GM18507 (cell line): ENCODE results near the gene MBNL1.

Source experiments
- DNase-seq: peaks from one replicate; pipeline ENCODE4 v3.0.0; 2011; ENCODE audit warnings: low read depth; ENCODE audit not compliant: insufficient read length; ENCODE audit errors: extremely low spot score
- FAIRE-seq: peaks from 2 replicates; lab custom pipeline; 2011; peaks lifted over from hg19 to GRCh38; lab: Jason Lieb, UNC

The MBNL1 gene

DNA sequence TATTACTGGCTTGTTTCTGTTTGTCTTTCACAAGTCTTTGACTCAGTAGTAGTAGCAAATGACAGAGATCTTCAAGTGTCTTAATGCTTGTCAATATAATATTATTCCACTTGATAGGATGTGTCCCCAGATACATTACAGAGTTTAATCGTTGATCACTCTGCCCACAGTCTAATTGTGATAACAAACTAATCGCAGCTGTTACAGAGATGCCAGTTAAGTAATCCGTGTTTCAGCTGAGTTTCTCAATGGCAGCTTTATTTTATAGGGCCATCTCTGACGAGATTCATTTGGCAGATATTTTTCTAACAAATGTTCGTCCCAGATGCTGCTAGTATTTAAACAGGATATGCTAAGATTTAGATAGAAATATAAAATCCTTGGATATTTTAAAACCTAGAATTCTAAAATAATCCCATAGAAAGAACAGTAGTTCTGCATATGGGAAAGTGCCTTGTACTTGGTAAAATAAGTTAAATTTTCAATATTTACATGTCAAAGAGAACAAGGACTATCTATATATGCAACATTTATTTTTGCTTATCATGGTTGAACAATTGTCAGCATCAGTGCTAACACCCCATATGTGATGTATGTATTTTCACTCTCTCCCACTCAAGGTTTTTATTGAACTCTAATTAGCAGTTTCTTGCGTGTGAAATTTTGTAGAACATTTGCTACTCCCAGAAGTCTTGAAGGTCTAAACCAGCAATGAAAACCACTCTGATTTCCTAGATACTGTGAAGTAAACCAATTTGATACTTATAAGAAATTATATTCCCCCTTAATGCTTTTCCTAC lies 185.5 kb downstream of the MBNL1 start:
- no peak for FAIRE-seq
- DNase-seq: no peak

DNA sequence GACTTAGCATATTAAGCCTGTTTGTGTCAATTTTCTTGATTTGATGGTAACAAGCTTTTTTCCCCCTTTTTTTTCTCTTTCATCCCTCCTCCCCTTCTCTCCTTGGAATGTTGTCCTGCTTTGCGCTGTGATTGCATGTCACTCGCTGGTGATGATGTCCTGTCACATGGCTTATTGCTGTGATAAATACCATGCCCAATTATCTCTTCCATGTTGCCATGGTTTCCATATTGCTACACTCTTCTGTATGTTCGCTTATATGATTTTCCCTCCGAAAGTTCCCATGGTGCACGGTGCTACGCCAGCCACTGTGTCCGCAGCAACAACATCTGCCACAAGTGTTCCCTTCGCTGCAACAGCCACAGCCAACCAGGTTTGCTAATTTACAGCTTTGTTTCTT lies 187.3 kb downstream of the MBNL1 start:
- DNase-seq (no peak), FAIRE-seq (no peak)

DNA sequence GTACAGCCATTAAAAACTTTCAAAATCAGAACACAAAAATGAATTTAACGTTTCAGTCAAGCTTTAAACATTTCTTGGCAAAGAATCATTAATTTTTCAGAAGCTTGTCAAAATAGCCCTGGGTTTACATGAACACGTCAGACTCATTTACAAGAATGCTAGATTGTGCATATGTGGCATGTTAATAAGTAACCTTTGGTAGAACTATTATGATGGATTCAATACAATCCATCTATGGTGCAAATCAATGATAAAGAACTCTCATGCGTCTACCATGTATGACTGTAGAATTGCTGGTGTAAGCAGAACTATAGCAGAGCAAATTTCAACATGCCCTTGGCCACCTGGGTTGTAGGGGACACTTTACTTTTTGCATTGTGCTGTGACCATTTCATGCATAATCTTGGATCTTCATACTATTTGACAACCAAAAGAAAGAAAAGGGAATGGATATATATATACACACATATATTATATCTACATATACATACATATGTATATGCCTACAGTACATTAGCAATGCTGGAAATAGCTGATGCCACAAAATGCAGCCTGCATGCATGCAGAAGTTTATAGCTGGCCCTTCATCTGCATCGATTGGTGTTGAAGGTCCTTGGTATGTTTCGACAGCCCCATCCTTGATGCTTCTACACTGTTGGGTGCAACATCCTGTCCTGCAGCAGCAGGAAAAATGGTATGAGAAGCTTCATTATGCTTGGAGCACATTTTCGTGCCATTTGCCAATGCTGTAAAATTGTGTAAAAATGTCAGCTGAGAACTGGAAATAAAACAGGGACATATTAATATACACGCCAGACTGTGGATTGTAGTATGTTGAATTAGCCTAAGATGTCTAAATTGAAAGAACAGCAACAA lies 189.0 kb downstream of the MBNL1 start:
- FAIRE-seq (no peak), DNase-seq (no peak)

DNA sequence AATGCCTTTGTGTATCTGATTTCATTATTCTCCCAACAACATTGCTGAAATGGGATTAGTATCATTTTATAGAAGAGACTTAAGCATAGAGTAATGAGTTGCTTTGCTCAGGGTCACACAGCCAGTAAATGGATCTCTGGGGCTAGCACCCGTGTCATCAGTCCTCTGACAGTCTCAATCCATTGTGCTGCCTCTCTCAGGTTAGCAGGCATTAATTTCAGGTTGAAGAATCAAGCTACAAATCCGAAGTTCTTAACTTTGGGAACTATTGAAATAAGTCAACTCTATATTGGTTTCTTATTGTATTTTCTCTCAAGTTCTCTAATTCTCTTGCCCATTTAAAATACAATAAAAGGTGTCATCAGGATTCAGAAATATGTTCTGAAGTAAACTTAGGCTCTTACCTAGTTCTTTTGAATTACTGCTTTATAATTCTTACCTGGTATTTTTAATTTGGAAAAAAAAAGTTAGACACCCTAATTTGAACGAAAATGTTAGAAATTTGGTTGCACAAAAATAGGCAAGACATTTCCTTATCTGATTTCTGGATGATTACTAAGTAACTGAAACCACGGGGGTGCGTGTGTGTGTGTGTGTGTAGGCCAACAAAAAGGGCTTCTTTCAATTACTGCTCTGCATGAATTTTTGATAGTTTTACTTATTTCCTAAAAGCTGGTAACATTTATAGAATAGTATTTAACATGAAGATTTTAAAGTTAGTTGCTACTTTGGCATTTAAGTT lies 189.8 kb downstream of the MBNL1 start:
- DNase-seq: no peak
- no peak for FAIRE-seq

DNA sequence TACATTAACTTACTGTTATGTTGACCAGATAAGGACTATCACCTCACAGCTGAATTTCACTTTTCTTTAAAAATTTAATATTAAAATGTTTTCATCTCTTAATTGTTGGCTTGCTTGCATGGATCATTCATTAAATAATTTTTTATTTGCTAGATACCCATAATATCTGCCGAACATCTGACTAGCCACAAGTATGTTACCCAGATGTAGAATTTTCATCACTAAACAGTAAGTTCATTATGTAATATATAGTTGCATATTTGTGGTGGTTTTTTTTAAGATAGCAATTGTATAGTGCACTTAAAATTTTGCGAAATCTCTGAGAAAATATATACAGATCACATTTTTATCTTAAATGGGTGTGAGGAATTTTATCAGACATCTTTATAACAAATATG lies 190.4 kb downstream of the MBNL1 start:
- FAIRE-seq (no peak), DNase-seq (no peak)

DNA sequence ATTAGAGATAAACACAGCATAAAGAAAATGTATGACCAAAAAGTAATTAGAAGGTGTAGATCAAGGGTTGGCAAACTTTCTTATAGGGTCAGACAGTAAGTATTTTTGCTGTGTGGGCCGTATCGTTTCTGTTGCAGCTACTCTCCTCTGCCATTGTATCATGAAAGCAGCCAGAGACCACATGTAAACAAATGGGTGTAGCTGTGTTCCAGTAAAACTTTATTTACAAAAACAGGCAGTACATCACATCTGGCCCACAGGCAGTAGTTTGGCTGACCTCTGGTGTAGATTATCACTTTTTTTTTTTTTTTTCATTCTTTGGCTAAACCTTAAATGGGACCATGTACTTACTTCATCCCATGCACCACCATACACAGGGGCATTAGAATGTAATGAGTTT lies 190.8 kb downstream of the MBNL1 start:
- no peak for FAIRE-seq
- DNase-seq: no peak

DNA sequence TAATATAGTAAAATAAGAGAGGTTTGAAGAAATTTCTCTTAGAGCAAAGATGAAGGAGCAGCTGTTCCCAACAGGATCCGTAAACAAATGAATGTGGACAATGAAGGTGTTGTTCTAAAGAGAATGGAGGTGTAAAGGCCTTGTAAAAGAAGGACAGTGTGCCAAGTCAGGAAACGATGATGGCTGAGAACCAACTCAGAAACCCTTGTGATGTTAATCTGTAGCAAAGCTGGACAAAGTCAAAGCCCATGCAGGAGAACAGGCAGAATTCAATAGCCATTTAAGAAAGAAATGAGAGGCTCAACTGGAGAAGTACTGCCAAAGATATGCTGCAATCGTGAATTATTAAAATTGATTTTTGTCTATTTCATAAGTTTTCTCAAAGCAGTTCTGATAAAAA lies 192.2 kb downstream of the MBNL1 start:
- peak; percentile 5 for FAIRE-seq
- DNase-seq: no peak

DNA sequence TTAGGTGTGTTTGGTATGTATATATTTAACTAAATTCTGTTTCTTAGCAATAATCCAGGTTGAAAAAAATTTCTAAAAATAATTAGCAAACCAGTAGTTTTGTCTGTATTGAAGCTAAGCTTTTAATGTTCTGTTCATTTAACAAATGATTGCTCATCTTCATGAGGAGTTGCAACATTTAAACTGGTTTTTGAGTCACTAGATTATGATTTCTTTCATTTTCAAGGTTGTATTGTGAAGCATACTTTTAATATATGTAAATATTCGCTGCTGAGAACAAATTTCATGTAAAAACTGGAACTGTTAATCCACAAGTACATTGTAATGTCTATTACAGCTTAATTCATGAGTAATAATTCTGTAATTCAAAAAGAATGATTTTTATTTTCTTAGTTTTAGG lies 192.7 kb downstream of the MBNL1 start:
- FAIRE-seq: no peak
- no peak for DNase-seq

DNA sequence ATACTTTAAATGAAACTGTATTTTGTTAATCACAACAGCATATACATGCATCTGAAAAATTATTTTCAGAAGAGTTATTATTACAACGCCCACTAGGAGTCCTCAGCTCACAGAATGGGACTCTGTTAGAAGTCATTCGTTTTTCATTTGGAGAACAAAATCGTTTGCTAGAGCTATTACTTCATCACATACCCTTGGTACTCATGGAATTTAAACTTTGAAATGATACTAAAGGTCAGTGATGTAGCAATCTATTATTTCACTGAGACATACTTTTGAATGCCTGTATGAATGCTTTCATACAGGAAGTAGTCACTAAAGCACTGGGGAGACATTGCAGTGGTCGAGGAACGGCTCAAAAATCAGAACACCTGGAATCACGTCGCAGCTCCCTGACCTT lies 198.1 kb downstream of the MBNL1 start:
- DNase-seq: no peak
- FAIRE-seq: peak; percentile 56

DNA sequence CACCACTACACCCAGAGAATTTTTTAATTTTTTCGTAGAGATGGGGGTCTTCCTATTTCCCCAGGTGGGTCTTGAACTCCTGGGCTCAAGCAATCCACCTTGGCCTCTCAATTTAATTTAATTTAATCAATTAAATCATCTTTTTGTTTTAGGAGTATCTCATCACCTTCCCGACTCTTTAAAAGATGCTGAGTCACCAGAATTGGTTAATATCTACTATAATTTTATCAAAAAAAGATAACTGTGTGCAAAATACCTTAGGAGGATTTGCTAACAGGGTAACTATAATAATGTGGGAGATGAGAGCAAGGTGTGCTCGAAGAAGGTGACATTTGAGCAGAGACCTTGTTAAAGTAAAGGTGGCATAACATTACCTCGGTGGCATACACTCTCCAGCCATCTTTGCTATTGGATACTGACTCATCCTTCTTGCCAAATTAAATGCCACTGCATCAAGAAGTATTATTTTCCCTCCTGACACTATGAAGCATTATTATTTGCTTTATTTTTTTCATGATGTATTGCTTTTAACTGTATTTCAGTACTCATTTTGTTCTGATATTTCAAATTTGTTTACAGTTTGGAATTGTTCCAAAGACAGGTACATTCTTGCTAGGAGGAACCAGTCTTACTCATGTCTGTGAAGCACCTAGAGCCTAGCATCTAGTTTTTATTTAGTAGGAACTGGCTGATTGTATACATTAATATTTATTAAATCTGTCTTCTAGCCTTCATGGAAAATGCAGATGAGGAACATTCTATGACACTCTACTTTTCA lies 200.7 kb downstream of the MBNL1 start:
- DNase-seq (no peak), FAIRE-seq (no peak)

DNA sequence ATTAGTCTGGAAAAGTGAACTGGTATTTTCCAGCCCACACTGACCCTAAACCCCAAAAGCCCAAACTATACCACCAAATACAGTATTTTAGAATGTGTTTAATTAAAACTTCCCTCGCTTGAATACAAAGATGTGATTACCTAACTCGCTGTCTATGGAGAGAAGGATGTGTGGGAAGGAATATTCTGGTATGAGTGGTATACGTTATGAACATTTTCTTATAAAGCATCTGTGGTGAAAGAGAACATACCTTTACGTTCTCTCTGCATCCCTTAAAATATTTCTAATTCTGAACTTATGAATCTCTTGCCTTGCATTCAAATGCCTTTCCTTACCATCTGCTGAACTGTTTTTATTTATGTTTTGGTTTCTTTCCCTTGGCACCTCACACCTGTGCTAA lies 201.4 kb downstream of the MBNL1 start:
- DNase-seq (no peak), FAIRE-seq (no peak)

DNA sequence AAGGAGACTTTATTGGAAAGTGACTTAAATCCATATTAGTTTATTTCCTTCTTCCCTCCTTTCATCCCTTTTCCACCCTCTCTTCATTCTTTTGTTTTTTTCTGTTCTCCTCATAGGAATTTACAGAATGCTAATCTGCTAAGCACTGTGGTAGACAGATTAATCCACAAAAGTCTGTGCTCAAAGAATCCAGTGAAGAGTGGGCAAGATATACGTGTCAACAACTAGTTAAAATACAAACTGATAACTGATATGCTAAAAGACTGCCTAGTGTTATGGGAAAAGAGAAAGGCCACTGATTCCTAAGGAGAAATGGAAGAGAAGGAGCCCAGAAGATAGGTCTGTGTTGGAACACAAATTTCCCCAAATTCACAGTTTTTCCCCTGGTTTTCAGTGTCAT lies 202.2 kb downstream of the MBNL1 start:
- FAIRE-seq (no peak), DNase-seq (no peak)

DNA sequence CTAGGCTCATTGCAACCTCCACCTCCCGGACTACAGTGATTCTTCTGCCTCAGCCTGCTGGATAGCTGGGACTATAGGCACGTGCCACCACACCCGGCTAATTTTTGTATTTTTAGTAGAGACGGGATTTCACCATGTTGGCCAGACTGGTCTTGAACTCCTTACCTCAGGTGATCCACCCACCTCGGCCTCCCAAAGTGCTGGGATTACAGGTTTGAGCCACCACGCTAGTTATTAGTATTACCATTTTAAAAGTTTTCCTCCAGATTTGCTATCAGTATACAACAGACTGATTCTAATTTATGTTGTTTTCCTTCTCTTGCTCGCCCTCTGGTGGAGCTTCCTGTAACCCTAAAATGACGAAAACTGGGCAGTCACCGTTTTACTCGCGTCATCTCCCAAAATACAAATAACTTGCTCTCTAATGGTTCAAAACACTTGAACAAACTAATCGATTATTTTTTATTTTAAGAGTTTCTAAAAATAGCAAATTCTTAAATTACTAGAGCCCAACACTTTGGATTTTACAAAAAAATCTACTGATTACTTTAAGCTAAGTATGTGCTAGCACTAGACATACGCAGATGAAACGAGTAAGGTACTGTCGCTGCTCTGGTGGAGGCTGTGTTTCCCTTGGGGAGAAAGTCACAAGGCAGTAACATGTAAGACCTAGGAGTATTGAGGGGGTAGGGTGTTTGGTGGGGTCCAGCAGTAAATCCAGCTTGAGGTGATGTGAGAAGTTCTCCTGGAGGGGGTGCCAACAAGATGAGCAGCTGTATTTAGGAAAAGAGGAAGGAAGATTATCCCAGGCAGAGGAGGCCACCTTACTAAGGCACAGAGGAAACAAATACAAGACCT lies 203.3 kb downstream of the MBNL1 start:
- FAIRE-seq: peak; percentile 78
- peak; percentile 11 for DNase-seq

DNA sequence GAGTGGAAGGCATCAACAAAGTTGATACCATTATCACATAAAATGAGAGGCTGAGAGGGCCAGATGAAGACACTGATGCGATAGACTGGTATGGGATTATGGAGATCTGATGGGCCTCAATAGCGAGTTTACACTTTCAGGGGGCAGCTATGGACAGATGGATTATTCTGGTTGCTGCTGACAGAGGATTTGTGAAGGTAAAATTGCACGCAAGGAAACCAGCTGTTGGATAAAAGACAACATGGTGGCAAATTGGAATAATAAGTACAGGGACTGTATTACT lies 203.9 kb downstream of the MBNL1 start:
- DNase-seq: no peak
- no peak for FAIRE-seq

DNA sequence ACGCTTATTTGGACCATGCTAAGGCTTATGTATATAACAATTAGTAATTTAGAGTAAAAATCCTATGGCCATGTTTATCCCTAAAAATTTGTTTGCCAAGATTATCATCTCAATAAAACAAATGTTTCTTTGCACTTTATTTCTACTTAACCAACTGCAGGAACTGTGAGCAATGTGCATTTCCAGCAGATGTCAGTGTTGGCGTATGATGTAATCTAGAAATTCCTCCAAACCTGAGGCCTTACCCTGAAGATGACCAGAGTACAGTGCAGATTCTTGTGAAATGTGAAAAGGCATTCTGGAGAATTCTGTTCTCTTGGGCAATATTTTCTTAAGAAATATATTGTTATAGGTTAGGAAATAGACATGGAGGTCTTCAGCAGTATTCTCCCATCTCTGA lies 205.9 kb downstream of the MBNL1 start:
- peak; percentile 81 for FAIRE-seq
- DNase-seq: no peak

DNA sequence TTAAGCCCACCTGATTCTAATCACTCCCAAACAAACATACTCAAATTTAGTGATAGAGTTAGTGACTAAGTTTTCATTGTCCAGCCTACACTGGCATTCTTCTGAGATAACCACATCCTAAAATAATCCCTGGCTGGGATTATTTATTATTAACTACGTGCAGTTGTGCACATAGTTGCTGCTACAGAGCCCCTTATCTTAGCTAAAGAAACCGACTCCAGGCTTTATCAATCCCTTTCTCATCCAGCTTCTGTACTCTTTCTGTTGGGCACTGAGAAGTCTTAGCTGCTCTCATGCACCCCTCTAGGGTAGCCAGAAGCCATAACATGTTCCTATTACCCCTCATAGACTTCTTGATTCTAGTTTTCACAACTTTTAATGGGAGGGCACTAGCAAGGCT lies 208.7 kb downstream of the MBNL1 start:
- no peak for FAIRE-seq
- DNase-seq: no peak

DNA sequence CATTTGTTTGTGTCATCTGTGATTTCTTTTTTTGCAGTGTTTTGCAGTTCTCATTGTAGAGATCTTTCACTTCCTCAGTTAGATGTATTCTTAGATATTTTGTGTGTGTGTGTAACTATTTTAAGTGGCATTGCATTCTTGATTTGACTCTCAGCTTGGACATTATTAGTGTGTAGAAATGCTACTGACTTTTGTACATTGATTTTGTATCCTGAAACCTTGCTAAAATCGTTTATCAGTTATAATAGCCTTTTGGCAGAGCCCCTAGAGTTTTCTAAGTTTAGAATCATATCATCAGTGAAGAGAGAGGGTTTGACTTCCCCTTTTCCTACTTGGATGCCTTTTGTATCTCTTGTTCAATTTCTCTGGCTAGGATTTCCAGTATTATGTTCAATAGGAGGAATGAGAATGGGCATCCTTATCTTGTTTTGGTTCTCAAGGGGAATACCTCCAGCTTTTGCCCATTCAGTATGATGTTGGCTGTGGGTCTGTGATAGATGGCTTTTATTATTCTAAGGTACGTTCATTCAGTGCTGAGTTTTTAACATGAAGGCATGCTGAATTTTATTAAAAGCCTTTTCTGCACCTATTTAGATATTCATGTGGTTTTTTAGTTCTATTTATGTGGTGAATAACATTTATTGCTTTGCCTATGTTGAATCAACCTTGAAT lies 211.7 kb downstream of the MBNL1 start:
- DNase-seq (no peak), FAIRE-seq (peak; percentile 89)

DNA sequence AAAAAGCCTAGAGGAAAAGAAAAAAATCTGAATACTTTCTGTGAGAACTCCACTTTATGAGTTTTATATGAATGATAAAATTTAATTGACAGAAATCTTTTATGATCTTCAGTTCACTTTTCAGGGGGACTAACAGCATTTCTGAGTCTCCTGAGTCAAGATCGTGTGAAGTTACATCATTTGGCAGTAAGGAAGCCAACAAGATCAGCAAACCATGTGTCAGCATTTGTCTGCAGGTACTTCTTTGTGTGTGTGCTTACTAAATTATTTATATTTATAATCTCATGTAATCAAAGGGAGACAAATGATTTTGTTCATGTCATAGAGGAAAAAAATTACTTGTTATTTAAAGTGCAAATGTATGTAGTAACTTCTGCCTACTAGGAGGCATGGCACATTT lies 217.6 kb downstream of the MBNL1 start:
- FAIRE-seq: no peak
- DNase-seq: no peak
